A549 (cell line): ENCODE results near the gene LYZL1.
"Not testable (repeated sequence)": the region's sequence is repeated elsewhere in the genome, so short reads cannot be mapped to it uniquely, and the experiment has no call there.

Experiments used
- CTCF ChIP-seq: fragments of >200 bp; sonication (Bioruptor Twin); formaldehyde crosslinking; IDR thresholded peaks from 3 replicates; pipeline ENCODE4 v1.5.1; 2016
- MAZ ChIP-seq: fragments of 150-350 bp; IDR thresholded peaks from 2 replicates; pipeline ENCODE4 v1.6.1; 2014; ENCODE audit warnings: antibody characterized with exemption, low read depth, low read length, borderline replicate concordance
- POLR2A ChIP-seq: IDR thresholded peaks from 2 replicates; pipeline ENCODE4 v1.6.1; 2012; ENCODE audit warnings: mild to moderate bottlenecking, low read length
- RAD21 ChIP-seq, 2 experiments: fragments of >200 bp in 1 of 2; sonication (Bioruptor Twin) in 1 of 2; formaldehyde crosslinking in 1 of 2; IDR thresholded peaks in 1 of 2; conservative IDR thresholded peaks in 1 of 2; 2 replicates in 1 of 2; 3 replicates in 1 of 2; pipeline ENCODE4 v1.6.1; 2012 to 2018; ENCODE audit warnings: inconsistent platforms in 1 of 2
- RCOR1 ChIP-seq: fragments of 150-350 bp; IDR thresholded peaks from 2 replicates; pipeline ENCODE4 v1.6.1; 2014; ENCODE audit warnings: antibody characterized with exemption, low read length, low read depth
- USF2 ChIP-seq: fragments of 450-650 bp; IDR thresholded peaks from 2 replicates; pipeline ENCODE4 v1.6.1; 2014; ENCODE audit warnings: antibody characterized with exemption

GRCh38 chr10:29292406-29292805 lies 3.5 kb downstream of the LYZL1 start:
- not testable (repeated sequence) for TF ChIP-seq CTCF; USF2; RAD21 (conservative IDR thresholded peaks at IDR 0.05 in 1 of 2, IDR thresholded peaks at IDR 0.05 in 1 of 2); POLR2A; MAZ; RCOR1
